GM20431 (cell line): ENCODE results near the gene CARD14.
"Not testable (repeated sequence)": the region's sequence is repeated elsewhere in the genome, so short reads cannot be mapped to it uniquely, and the experiment has no call there.

Source experiments
- in situ Hi-C: fragments of 300-500 bp; cut with MseI, MboI; formaldehyde crosslinking; loops from one replicate; pipeline ENCODE4 v1.15.0; 2020; ENCODE audit warnings: low sequenced_read_pairs; ENCODE audit not compliant: unreplicated experiment

The CARD14 gene

GRCh38 chr17:80182845-80183223 is 13.0 kb downstream of the CARD14 start:
- in situ Hi-C loops = no loop called here

- in situ Hi-C loops = no loop called here
Observed at GRCh38 chr17:80183581-80184422, 14.0 kb downstream of the CARD14 start.

- in situ Hi-C loops = no loop called here
Observed at GRCh38 chr17:80184423-80184714, 14.5 kb downstream of the CARD14 start.

GRCh38 chr17:80185968-80186367 is 16.1 kb downstream of the CARD14 start:
- in situ Hi-C loops = no loop called here

GRCh38 chr17:80187090-80187489 is 17.3 kb downstream of the CARD14 start:
- in situ Hi-C loops = no loop called here

- in situ Hi-C loops = no loop called here
Observed at GRCh38 chr17:80187515-80187941, 17.7 kb downstream of the CARD14 start.

GRCh38 chr17:80189611-80190010 is 19.8 kb downstream of the CARD14 start:
- in situ Hi-C loops = no loop called here

GRCh38 chr17:80190716-80191115 is 20.9 kb downstream of the CARD14 start:
- in situ Hi-C loops = no loop called here

- in situ Hi-C loops = no loop called here
Observed at GRCh38 chr17:80191192-80191591, 21.4 kb downstream of the CARD14 start.

- in situ Hi-C loops = no loop called here
Observed at GRCh38 chr17:80191865-80192661, 22.2 kb downstream of the CARD14 start.

GRCh38 chr17:80195141-80195540 is 25.3 kb downstream of the CARD14 start:
- in situ Hi-C loops = no loop called here

- in situ Hi-C loops = no loop called here
Observed at GRCh38 chr17:80195671-80196529, 26.1 kb downstream of the CARD14 start.

GRCh38 chr17:80196652-80197051 is 26.8 kb downstream of the CARD14 start:
- in situ Hi-C loops = no loop called here

- in situ Hi-C loops = no loop called here
Observed at GRCh38 chr17:80198144-80198661, 28.4 kb downstream of the CARD14 start.

GRCh38 chr17:80199295-80199694 is 29.5 kb downstream of the CARD14 start:
- in situ Hi-C loops = not testable (repeated sequence)

- in situ Hi-C loops = no loop called here
Observed at GRCh38 chr17:80201446-80201845, 31.6 kb downstream of the CARD14 start.

GRCh38 chr17:80202197-80202596 is 32.4 kb downstream of the CARD14 start:
- in situ Hi-C loops = no loop called here

GRCh38 chr17:80203471-80203963 is 33.7 kb downstream of the CARD14 start:
- in situ Hi-C loops = no loop called here

GRCh38 chr17:80204626-80205468 is 35.0 kb downstream of the CARD14 start:
- in situ Hi-C loops = no loop called here
